Inflammatory macrophage treated with lipopolysaccharide for 1 hour (primary cell): ENCODE results near the gene NALF2.
A peak's percentile ranks its signal among the peaks of the same experiment; 100 is the strongest.

ENCODE experiments used
- DNase-seq, 2 donors: peaks; one replicate each; pipeline ENCODE4 v3.0.0-alpha.2; 2020 to 2022

NALF2 gene

GRCh38 chrX:69503782-69504625, at the start of gene NALF2:
TSS of gene NALF2 (plus strand) at chrX:69504326. CDS start at chrX:69505283, 957 bp downstream.
- no peak for DNase-seq

GRCh38 chrX:69457756-69458155, 46.4 kb upstream of the NALF2 start:
- DNase-seq: no peak

GRCh38 chrX:69466546-69466945, 37.6 kb upstream of the NALF2 start:
- DNase-seq: no peak

- DNase-seq: no peak
Measured at GRCh38 chrX:69469975-69470374, 34.2 kb upstream of the NALF2 start.

- DNase-seq: no peak
Measured at GRCh38 chrX:69489625-69490024, 14.5 kb upstream of the NALF2 start.

GRCh38 chrX:69493193-69493592, 10.9 kb upstream of the NALF2 start:
- peak in 1 of 2 donors; percentile 4 for DNase-seq

GRCh38 chrX:69493766-69494165, 10.4 kb upstream of the NALF2 start:
- no peak for DNase-seq

- no peak for DNase-seq
Measured at GRCh38 chrX:69496183-69496582, 7.9 kb upstream of the NALF2 start.

- DNase-seq: no peak
Measured at GRCh38 chrX:69501429-69501828, 2.7 kb upstream of the NALF2 start.

GRCh38 chrX:69503228-69503781, 821 bp upstream of the NALF2 start:
- DNase-seq: no peak

- no peak for DNase-seq
Measured at GRCh38 chrX:69504626-69505612, 793 bp downstream of the NALF2 start.

- DNase-seq: no peak
Measured at GRCh38 chrX:69505772-69506616, 1.9 kb downstream of the NALF2 start.

GRCh38 chrX:69506617-69507499, 2.7 kb downstream of the NALF2 start:
- DNase-seq: no peak

- no peak for DNase-seq
Measured at GRCh38 chrX:69507500-69507789, 3.3 kb downstream of the NALF2 start.

GRCh38 chrX:69508610-69509009, 4.5 kb downstream of the NALF2 start:
- DNase-seq: no peak

GRCh38 chrX:69510137-69510715, 6.1 kb downstream of the NALF2 start:
- DNase-seq: no peak

- no peak for DNase-seq
Measured at GRCh38 chrX:69510914-69511513, 6.9 kb downstream of the NALF2 start.

GRCh38 chrX:69522052-69522451, 17.9 kb downstream of the NALF2 start:
- no peak for DNase-seq

GRCh38 chrX:69523314-69523713, 19.2 kb downstream of the NALF2 start:
- no peak for DNase-seq

GRCh38 chrX:69524781-69525363, 20.7 kb downstream of the NALF2 start:
- no peak for DNase-seq
